Measurements from ENCODE around the gene MAP3K5.
A peak's percentile ranks its signal among the peaks of the same experiment; 100 is the strongest.
"Not testable (repeated sequence)": the region's sequence is repeated elsewhere in the genome, so short reads cannot be mapped to it uniquely, and the experiment has no call there.

The MAP3K5 gene

GRCh38 chr6:136792410-136793262 lies at the start of gene MAP3K5:
MAP3K5 (minus strand) TSS chr6:136792477; CDS start chr6:136792157, 320 bp downstream.
- peak; percentile 86 for DNase-seq

DNA sequence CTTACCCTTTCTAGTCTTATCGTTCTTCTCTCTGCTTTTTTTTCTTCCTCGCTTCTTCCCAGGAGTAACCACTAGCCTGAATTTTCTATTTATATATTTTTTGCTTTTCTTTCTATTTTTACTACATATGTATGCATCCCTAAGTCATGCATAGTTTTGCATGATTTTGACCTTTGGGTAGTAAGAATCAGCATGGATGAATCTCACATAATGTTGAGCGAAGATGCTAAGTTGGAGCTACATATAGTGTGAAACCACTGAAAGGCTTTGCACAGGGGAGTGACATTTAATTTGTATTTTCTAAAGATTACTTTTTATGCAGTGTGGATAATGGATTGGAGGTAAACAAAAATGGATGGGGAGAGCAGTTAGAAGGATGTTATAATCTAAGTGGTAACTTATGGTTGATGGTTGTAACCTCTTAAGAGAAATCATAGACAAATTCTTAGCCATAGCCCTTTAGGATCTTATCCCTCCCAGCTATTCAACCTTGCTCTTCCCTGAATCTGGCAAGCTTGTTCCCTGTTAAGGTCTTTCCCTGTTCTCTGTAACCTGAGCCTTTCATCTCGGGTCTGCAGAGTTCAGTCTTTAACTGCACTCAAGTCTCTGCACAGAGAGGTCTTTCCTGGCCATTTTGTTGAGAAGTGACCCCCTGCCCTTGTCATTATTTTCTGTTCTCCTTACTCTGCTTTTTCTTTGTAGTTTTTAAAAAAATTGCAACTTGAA lies 48.2 kb upstream of the MAP3K5 start:
- no peak for DNase-seq

- DNase-seq: no peak
Measured at GRCh38 chr6:136831873-136832562, 39.7 kb upstream of the MAP3K5 start.

DNA sequence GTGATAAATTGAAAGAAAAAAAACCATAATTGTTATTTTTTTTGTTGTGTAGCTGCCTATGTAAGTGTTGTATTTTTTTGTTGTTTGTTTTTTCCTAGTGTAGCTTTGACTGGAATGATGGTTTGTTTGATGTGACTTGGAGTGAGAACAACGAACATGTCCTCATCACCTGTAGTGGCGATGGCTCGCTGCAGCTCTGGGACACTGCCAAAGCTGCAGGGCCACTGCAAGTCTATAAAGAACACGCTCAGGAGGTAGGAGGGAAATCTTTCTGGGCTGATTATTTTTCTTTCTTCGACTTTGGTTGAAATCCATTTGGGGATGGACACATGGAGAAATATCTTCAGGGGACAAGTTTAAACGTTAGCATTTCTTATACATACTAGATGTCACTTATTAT lies 33.9 kb upstream of the MAP3K5 start:
- no peak for DNase-seq

DNA sequence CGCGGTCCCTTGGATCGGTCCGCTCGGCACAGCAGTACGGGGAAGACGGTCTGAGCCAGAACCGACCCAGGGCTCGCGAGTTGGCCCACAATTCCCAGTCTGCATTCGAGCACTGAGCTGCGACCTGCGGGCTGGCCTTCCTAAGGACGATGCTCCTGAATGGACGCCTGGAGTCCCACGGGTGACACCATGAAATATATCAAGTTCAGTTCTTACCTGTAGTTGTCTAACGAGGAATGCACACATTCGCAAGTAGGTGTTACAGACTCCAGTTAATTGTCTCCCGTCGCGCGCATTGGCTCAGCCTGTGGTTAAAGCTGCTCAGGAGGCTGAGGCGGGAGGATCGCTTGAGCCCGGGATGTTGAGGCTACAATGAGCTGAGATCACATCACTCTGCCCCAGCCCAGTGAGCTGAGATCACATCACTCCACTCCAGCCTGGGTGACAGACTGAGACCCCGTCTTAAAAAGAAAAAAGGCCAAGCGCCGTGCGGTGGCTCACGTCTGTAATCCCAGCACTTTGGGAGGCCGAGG lies 30.9 kb upstream of the MAP3K5 start:
- no peak for DNase-seq

- peak; percentile 94 for DNase-seq
Measured at GRCh38 chr6:136822376-136823127, 30.3 kb upstream of the MAP3K5 start, which contains the start of gene PEX7. PEX7 (plus strand) TSS chr6:136822592; CDS start chr6:136822666, 74 bp downstream.

DNA sequence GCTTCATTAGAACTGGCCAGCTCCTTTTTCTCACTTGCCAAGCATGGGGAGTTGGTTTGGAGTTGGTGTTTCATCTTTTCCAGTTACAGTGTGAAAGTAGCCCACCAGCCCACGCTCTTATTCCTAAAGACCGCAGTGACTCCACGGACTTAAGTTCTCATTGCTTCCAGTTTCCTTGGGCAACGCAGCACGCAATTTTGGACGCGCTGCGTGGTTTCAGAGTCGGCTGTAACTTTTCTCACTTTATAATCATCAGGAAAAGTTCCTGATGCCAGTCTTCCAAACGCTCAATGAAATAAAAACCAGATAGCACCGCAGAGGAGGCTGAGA lies 29.7 kb upstream of the MAP3K5 start:
- no peak for DNase-seq

GRCh38 chr6:136820561-136820960 lies 28.3 kb upstream of the MAP3K5 start:
- DNase-seq: no peak

- DNase-seq: no peak
Measured at GRCh38 chr6:136816656-136817055, 24.4 kb upstream of the MAP3K5 start.

- not testable (repeated sequence) for DNase-seq
Measured at GRCh38 chr6:136815608-136816007, 23.3 kb upstream of the MAP3K5 start.

- DNase-seq: no peak
Measured at GRCh38 chr6:136812174-136812573, 19.9 kb upstream of the MAP3K5 start.

GRCh38 chr6:136811272-136811671 lies 19.0 kb upstream of the MAP3K5 start:
- DNase-seq: no peak

GRCh38 chr6:136809091-136809860 lies 17.0 kb upstream of the MAP3K5 start:
- no peak for DNase-seq

GRCh38 chr6:136803608-136804007 lies 11.3 kb upstream of the MAP3K5 start:
- DNase-seq: no peak

DNA sequence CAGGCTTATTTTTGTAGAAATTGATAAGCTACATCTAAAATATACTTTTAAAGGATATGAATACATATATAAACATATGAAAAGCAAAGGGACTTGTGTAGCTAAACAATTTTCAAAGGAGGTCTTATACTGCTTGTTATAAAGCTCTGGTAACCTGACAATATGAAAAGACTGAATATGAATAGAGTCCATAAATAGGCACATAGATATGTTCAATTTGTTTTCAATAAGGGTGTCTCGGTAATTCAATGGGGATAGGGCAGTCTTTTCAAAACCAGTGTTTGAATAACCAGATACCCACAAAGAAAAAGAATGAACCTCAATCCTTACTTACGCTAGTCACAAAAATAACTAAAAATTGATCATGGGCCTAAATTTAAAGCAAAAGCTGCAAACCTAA lies 9.3 kb upstream of the MAP3K5 start:
- DNase-seq: no peak

DNA sequence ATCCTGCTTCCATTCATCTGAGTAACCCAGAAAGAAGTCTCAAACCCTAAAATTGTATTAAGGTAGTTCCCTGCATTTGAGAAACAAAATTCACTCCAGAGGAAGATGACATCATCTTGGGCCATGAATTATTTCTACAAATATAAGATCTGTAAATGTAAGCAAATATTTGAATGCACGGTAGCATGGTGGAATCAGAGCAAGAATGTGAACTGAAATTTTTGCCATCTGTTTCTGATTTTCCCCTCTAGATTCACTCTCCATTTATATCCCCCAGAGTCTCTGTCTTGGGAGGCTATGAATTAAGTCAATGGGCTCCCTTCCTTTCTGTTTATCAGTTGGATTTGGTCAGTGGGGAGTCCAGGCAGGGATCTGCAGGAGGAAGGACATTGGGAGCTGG lies 5.8 kb upstream of the MAP3K5 start:
- DNase-seq: no peak

GRCh38 chr6:136795996-136796395 lies 3.7 kb upstream of the MAP3K5 start:
- DNase-seq: no peak

- DNase-seq: no peak
Measured at GRCh38 chr6:136795386-136795785, 3.1 kb upstream of the MAP3K5 start.

DNA sequence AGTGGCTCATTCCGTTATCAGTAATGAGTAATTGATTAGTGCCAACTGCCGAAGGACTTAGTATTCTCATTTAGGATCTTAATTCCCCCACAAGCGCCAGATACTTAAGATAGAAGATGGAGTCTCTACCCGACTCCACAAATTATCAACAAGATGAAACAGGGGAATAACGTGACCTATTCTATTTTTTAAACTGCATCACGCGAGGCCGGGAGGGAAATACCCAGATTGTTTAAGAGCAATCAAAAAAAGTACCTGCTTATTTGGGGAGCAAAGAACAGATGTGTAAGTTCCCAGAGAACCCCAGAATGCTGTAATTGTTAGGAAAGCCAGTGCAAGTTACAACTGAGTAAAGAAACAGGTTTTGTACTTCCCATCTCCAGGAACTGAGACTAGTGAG lies 1.1 kb upstream of the MAP3K5 start:
- no peak for DNase-seq

GRCh38 chr6:136792095-136792409 lies 225 bp downstream of the MAP3K5 start:
- DNase-seq: no peak

- peak; percentile 45 for DNase-seq
Measured at GRCh38 chr6:136791296-136792094, 782 bp downstream of the MAP3K5 start.
